ENCODE measurements around the gene AUTS2.
A peak's percentile ranks its signal among the peaks of the same experiment; 100 is the strongest.

Gene AUTS2

GRCh38 chr7:70762696-70763095 is 1164.4 kb downstream of the AUTS2 start:
- no peak for TF ChIP-seq CTCF (IDR thresholded peaks at IDR 0.05; ENCODE audit: borderline replicate concordance, insufficient read depth, low read depth, low read length)
- no peak overlapping the region for H3K4me3 ChIP-seq (ENCODE audit: low read depth, low read length)

- TF ChIP-seq CTCF (IDR thresholded peaks at IDR 0.05; ENCODE audit: borderline replicate concordance, insufficient read depth, low read depth, low read length), result no peak
- peak overlapping the region; percentile 39 for H3K4me3 ChIP-seq (ENCODE audit: low read depth, low read length)
These were observed 1165.9 kb downstream of the AUTS2 start for GRCh38 chr7:70763961-70764691.

- TF ChIP-seq CTCF (IDR thresholded peaks at IDR 0.05; ENCODE audit: borderline replicate concordance, insufficient read depth, low read depth, low read length), result no peak
- peak overlapping the region; percentile 39 for H3K4me3 ChIP-seq (ENCODE audit: low read depth, low read length)
These were observed 1166.5 kb downstream of the AUTS2 start for GRCh38 chr7:70764701-70765208.

GRCh38 chr7:70765651-70766050 is 1167.4 kb downstream of the AUTS2 start:
- no peak for TF ChIP-seq CTCF (IDR thresholded peaks at IDR 0.05; ENCODE audit: borderline replicate concordance, insufficient read depth, low read depth, low read length)
- H3K4me3 ChIP-seq (ENCODE audit: low read depth, low read length), result no peak overlapping the region

- TF ChIP-seq CTCF (IDR thresholded peaks at IDR 0.05; ENCODE audit: borderline replicate concordance, insufficient read depth, low read depth, low read length), result no peak
- no peak overlapping the region for H3K4me3 ChIP-seq (ENCODE audit: low read depth, low read length)
These were observed 1167.8 kb downstream of the AUTS2 start for GRCh38 chr7:70766109-70766508.

GRCh38 chr7:70766694-70767093 is 1168.4 kb downstream of the AUTS2 start:
- no peak overlapping the region for H3K4me3 ChIP-seq (ENCODE audit: low read depth, low read length)
- no peak for TF ChIP-seq CTCF (IDR thresholded peaks at IDR 0.05; ENCODE audit: borderline replicate concordance, insufficient read depth, low read depth, low read length)

GRCh38 chr7:70770154-70770553 is 1171.9 kb downstream of the AUTS2 start:
- no peak for TF ChIP-seq CTCF (IDR thresholded peaks at IDR 0.05; ENCODE audit: borderline replicate concordance, insufficient read depth, low read depth, low read length)
- H3K4me3 ChIP-seq (ENCODE audit: low read depth, low read length), result no peak overlapping the region

Measured in GM12875 (cell line).